HG02678 (cell line): ENCODE data around the gene BLOC1S3.

Source experiments
- ATAC-seq: cut with Tn5 transposase; IDR thresholded peaks from one replicate; pipeline ENCODE4 v1.9.1; 2021; ENCODE audit warnings: mild to moderate bottlenecking, moderate library complexity; ENCODE audit not compliant: unreplicated experiment

BLOC1S3 gene

DNA sequence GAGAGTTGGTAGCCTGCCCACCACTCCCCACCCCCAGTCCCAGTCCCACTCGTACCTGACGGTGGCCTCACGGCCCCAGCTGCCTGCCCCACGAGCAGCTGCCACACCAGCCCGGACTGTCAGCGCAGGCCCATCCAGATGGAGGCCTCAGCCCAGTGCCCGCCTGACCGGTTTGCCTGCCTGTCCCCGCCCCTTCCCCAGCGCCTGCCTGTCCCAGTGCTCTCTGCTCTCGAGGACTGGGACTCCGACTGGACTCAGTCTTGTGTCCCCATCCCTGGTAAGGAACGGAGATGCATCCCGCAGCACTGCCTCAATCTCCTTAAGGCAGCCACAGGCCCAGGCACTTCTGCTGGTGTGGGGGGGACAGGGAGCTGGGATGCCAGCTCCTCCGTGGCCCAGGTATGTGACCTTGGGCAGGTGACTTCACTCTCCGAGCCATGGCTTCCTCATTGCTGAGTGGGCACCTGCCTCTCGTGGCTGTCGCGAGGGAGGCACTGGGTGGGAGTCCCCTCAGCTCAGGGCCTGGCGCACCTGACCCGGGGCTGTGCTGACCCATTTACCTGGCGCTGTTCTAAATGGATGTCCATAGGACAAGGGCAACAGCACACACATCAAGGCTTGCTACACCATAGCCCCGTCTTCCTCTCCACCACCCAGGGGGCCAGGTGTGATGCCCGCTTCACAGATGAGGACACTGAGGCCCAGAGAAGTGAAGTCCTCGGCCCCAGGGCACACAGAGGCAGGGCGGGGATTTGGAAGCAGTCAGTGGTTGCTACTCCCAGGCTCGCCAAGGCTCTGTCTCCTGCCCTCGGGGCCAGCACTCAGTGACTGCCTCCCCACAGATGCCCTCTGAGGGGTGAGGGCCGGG, 17.5 kb upstream of the BLOC1S3 start, which contains the start of gene NKPD1:
TSS of gene NKPD1 (minus strand) at position 113 of the 868 bp plus-strand sequence. CDS start 832 bp downstream, outside the sequence.
- ATAC-seq, result no peak

- ATAC-seq, result no peak
Measured at GRCh38 chr19:45161738-45162607, 16.6 kb upstream of the BLOC1S3 start.

DNA sequence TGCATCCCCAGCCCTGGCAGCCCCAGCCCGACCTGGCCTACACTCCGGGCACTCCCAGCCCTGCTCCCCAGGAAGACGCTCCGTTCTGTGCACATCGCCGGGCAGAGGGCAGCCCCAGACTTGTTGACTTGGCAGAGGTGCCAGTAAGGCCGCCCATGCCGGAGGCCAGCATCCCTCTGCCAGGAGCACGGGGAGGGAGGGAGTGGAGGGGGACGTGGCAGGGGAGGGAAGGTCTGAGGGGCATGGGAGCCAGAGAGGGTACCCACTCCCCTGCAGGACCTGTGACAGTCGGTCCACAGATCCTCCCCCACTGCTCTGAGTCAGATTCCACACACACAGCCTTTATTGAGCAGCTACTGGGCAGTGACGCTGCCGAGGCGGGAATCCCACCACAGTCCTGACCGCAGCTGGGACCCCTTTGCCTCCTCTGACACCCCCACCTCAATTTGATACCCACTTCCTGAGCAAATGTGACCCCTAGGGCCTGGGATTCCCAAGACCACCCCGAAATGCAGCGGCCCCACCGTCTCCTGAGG, 15.9 kb upstream of the BLOC1S3 start:
- ATAC-seq, result no peak

DNA sequence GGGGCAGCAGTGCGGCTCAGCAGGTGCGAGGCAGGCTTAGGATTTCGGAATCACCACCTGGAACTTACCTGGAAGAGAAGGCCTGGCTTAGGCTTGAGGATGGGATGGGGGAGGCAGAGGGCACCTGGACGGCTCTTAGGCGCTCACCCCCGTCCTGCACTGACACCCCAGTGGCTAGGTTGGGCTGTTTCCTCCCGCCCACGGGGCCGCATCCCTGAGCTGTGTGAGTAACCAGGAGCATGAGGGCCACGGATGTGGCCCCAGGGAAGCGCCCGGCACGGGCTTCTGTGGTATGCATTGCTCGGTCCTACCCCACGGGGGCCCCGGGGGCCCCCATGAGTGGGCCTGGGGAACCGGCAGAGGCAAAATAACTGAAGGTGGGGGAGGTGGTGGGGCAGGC, 15.4 kb upstream of the BLOC1S3 start:
- no peak for ATAC-seq

GRCh38 chr19:45163751-45164460, 14.7 kb upstream of the BLOC1S3 start:
- peak; percentile 3 for ATAC-seq

DNA sequence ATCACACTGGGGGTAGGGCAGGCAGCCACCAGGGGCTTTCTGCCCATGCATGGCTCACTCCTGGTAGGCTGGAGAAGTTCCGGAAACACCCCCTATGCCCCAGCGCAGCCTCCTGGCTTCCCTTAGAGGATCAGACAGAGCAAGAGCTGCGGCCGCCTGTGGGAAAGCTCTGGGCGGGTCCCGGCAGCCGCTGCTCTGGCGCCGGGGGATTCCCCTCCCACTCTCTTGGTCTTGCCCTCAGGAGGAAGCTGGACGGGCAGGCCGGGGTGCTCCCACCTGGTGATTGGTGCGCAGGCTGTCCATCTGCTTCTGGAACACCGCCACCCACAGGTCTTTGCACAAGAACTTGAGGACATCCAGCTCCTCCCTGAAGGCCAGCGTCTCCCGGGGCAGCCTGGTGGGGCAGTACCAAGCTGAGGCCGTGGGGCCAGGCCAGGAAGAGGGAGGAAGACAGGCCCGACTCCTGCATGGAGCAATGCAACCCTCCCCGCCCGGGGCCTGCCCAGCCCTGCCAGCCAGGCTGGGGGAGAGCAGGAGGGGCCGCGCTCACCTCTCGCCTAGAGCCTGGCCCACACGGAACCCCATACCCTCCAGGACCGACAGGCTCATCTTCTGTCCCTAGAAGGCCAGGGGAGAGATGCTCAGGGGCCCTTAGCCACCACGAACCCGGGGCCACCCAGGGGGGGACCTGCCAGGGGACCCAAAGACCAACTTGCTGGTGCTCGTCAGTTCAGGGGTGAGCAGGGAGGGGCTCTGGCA, 13.8 kb upstream of the BLOC1S3 start:
- ATAC-seq, result peak; percentile 85

DNA sequence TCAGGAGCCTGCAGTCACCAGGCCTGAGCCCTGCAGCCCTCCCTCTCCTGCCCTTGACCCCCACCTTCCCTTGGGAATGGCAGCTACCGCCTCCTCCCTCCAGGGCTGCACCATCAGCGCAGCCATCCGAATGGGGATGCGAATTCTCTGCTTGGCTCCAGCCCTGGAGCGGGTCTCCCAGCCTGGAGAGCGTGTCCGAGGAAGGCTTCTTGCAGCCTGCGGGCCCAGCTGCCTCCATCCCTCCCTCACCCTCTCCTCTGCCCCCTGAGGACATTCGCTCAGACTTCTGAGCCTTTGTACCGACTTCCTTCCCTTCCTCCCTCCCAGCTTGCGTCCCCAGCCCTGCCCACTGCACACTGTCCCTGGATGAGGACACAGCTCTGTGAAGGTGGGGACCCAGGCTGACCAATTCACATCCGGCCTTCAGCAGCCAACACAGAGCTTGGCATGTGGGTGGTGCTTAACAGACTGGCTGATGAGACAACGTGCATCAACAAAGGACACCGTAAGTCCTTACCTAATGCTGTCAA, 11.8 kb upstream of the BLOC1S3 start:
- no peak for ATAC-seq

- ATAC-seq, result no peak
Measured at GRCh38 chr19:45168767-45169351, 9.7 kb upstream of the BLOC1S3 start.

DNA sequence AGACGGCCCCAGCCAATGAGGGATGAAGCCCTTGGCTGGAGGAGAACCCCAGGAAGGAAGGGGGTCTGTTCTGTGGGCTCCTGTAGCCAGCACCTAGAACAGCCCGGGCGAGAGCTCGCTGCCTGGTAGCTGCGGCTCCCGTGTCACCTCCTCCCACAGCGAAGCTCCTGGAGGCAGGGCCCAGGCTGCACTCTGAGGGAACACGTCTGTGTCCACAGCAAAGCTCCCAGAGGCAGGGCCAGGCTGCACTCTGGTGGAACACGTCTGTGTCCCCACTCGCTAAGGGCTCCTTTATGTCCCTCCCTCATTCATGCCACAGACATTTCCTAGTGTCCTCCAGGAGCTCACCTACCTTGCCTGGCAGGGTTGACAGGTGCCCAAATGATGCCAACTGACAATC, 9.0 kb upstream of the BLOC1S3 start:
- no peak for ATAC-seq

GRCh38 chr19:45170146-45171106, 8.2 kb upstream of the BLOC1S3 start:
- ATAC-seq, result no peak

DNA sequence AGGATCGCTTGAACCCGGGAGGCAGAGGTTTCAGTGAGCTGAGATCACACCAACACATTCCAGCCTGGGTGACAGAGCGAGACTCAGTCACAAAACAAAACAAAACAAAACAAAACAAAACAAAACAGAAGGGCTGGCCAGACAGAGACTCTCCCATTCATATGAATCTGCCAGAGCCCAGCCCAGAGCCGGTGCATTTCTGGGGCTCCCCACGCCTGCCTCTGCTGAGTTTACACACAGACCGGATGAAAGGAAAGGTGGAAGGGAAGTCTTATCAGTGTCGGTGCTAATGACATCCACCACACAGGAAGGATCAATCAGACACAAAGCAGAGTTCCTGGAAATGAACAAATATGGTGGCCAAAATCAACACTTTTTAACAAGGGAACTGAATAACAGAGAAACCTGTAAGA, 7.4 kb upstream of the BLOC1S3 start:
- ATAC-seq, result no peak

- no peak for ATAC-seq
Measured at GRCh38 chr19:45172173-45172572, 6.4 kb upstream of the BLOC1S3 start.

GRCh38 chr19:45172611-45173208, 5.9 kb upstream of the BLOC1S3 start:
- no peak for ATAC-seq

DNA sequence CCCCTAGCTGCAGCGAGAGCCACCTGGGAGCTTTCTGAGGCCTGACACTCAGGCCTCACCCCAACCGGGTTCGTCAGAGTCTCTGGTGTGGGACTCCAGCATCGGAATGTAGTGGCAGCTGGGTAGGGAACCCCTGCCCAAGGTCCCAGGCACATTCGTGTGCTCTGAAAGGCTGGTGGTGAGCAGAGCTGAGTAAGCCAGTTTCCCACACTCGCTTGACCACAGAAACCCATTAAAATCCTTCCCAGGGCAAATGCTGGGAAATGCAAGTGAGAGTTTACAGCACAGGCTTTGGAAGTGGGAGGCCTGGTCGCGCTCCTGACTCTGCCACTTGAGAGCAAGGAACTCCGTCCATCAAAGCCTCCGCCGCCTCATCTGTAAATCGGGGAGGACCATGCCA, 4.8 kb upstream of the BLOC1S3 start:
- ATAC-seq, result no peak

DNA sequence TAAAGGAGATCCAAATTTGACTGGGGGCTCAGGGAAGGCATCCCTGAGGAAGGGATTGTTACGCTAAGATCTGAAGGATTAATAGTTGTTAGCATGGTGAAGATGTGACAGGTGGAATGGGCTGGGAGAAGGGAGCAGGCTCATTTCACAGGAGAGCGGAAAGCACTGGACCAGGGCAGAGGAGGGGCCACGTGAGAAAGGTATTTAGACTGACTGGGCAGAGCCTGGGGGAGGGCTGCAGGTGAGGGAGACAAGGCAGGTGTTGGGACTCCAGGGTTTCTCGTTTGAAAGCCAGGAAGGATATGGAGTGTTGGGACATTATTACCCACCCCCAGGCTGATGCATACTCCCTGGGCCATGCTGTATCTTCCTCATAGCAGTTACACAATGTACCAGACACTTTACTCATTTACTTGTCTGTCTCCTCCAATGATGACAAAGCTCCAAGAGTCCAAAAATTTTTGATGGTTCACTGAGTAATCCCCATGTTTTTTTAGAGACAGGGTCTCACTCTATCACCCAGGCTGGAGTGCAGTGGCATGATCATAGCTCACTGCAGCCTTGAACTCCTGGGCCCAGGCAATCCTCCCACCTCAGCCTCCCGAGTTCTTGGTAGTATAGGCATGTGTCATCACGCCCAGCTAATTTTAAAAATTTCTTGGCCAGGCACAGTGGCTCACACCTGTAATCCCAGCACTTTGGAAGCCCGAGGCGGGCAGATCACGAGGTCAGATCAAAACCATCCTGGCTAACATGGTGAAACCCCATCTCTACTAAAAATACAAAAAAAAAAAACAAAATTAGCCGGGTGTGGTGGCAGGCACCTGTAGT, 2.9 kb upstream of the BLOC1S3 start:
- no peak for ATAC-seq

- peak; percentile 4 for ATAC-seq
Measured at GRCh38 chr19:45177817-45178261, 745 bp upstream of the BLOC1S3 start, which contains the start of gene TRAPPC6A. Gene TRAPPC6A (minus strand): TSS chr19:45178237. CDS start chr19:45178218, 19 bp downstream.
